SK-MEL-5 (cell line): ENCODE results near the gene DESI2. TPM values are rescaled to one million over a fixed set of nuclear protein-coding genes. Genes with fewer than 3 reads are reported as not detected.
A peak's percentile ranks its signal among the peaks of the same experiment; 100 is the strongest.

Source experiments
- DNase-seq: peaks from one replicate; pipeline ENCODE4 v3.0.0-alpha.2; 2016; ENCODE audit warnings: low read depth, low spot score
- in situ Hi-C: cut with HindIII; loops from 2 replicates; pipeline ENCODE4 v1.10.0; 2016; ENCODE audit warnings: low sequenced_read_pairs, high pct_unique_total_duplicates, low pct_unique_long_range_greater_than_20kb
- polyA plus RNA-seq, 2 experiments: library from polyadenylated mRNA; depleted of rRNA; stranded (reverse); fragments of >200 nt; gene quantifications; 2 replicates each; pipeline ENCODE4 v1.2.3, GENCODE V29; 2015
- total RNA-seq: library from RNA; depleted of rRNA; stranded (reverse); fragments of >200 nt; shearing (Covaris generic); gene quantifications from 2 replicates; pipeline ENCODE4 v1.2.3, GENCODE V29; 2014; rRNA removed

Gene DESI2
- total RNA-seq, result 43.6 and 51.5 TPM in 2 replicates
- polyA plus RNA-seq (2015; cell fraction: cytosol; rRNA removed), result 22.3 and 27.9 TPM in 2 replicates
- 21.7 and 22.2 TPM in 2 replicates for polyA plus RNA-seq (2015; cell fraction: nucleus; rRNA removed)

GRCh38 chr1:244652623-244653438 lies at the start of gene DESI2:
Gene DESI2 (plus strand): TSS chr1:244653126. CDS start chr1:244653314, 188 bp downstream.
- DNase-seq, result peak; percentile 99
- in situ Hi-C loops, result no loop called here

GRCh38 chr1:244603498-244603897 lies 49.4 kb upstream of the DESI2 start:
- DNase-seq, result peak; percentile 62
- in situ Hi-C loops, result no loop called here

GRCh38 chr1:244605835-244606370 lies 47.0 kb upstream of the DESI2 start:
- DNase-seq, result no peak
- in situ Hi-C loops, result no loop called here

GRCh38 chr1:244614113-244614836 lies 38.7 kb upstream of the DESI2 start:
- in situ Hi-C loops, result no loop called here
- DNase-seq, result no peak

GRCh38 chr1:244614879-244615278 lies 38.0 kb upstream of the DESI2 start:
- in situ Hi-C loops, result no loop called here
- DNase-seq, result no peak

GRCh38 chr1:244615301-244615700 lies 37.6 kb upstream of the DESI2 start:
- no peak for DNase-seq
- in situ Hi-C loops, result no loop called here

- DNase-seq, result no peak
- in situ Hi-C loops, result no loop called here
Measured at GRCh38 chr1:244626709-244627108, 26.2 kb upstream of the DESI2 start.

- no peak for DNase-seq
- in situ Hi-C loops, result no loop called here
Measured at GRCh38 chr1:244628789-244629188, 24.1 kb upstream of the DESI2 start.

GRCh38 chr1:244633140-244633539 lies 19.8 kb upstream of the DESI2 start:
- in situ Hi-C loops, result no loop called here

GRCh38 chr1:244634546-244634945 lies 18.4 kb upstream of the DESI2 start:
- in situ Hi-C loops, result no loop called here
- no peak for DNase-seq

More at GRCh38 chr1:244633140-244633539, 19.8 kb upstream of the DESI2 start:
- no peak for DNase-seq

GRCh38 chr1:244636488-244637259 lies 16.3 kb upstream of the DESI2 start:
- no peak for DNase-seq
- in situ Hi-C loops, result no loop called here

GRCh38 chr1:244639561-244639960 lies 13.4 kb upstream of the DESI2 start:
- in situ Hi-C loops, result no loop called here
- no peak for DNase-seq

- DNase-seq, result no peak
- in situ Hi-C loops, result no loop called here
Measured at GRCh38 chr1:244640917-244641316, 12.0 kb upstream of the DESI2 start.

GRCh38 chr1:244642526-244642925 lies 10.4 kb upstream of the DESI2 start:
- DNase-seq, result no peak
- in situ Hi-C loops, result no loop called here

GRCh38 chr1:244642988-244643387 lies 9.9 kb upstream of the DESI2 start:
- in situ Hi-C loops, result no loop called here
- DNase-seq, result no peak

- in situ Hi-C loops, result no loop called here
Measured at GRCh38 chr1:244645414-244645813, 7.5 kb upstream of the DESI2 start.

GRCh38 chr1:244645890-244646289 lies 7.0 kb upstream of the DESI2 start:
- DNase-seq, result no peak
- in situ Hi-C loops, result no loop called here

More at GRCh38 chr1:244645414-244645813, 7.5 kb upstream of the DESI2 start:
- DNase-seq, result no peak

GRCh38 chr1:244647819-244648218 lies 5.1 kb upstream of the DESI2 start:
- in situ Hi-C loops, result no loop called here
- no peak for DNase-seq
